Heart left ventricle (tissue), 16 donors: Measurements from ENCODE around the gene KCNQ1OT1. TPM values are rescaled to one million over a fixed set of nuclear protein-coding genes. Genes with fewer than 3 reads are reported as not detected.

Source experiments
- ATAC-seq, 4 donors: fragments of 200-7000 bp; cut with Tn5 transposase; one replicate each; pipeline ENCODE4 v1.9.1; 2020 to 2022; ENCODE audit warnings: moderate library complexity in 4 of 4, mild to moderate bottlenecking in 3 of 4, moderate number of reproducible peaks in 1 of 4
- DNase-seq, 5 donors: peaks; one replicate each; pipeline ENCODE4 v3.0.0-alpha.2; 2020
- H3K27ac ChIP-seq, 12 donors: fragments of 200-600 bp; sonication (generic) in 4 of 12; one replicate each; pipeline versions ENCODE4 v1.5.0 to v1.8.0; 2016 to 2022; ENCODE audit warnings: mild to moderate bottlenecking in 2 of 12
- H3K27me3 ChIP-seq, 9 donors: fragments of 200-600 bp; sonication (generic) in 2 of 9; one replicate each; pipeline versions ENCODE4 v1.5.1 to v1.8.0; 2016 to 2022; ENCODE audit warnings: mild to moderate bottlenecking in 3 of 9
- H3K36me3 ChIP-seq, 9 donors: fragments of 200-600 bp; sonication (generic) in 2 of 9; one replicate each; pipeline versions ENCODE4 v1.5.0 to v1.8.0; 2018 to 2022; ENCODE audit warnings: mild to moderate bottlenecking in 2 of 9
- H3K4me1 ChIP-seq, 12 donors: fragments of 200-600 bp; sonication (generic) in 4 of 12; one replicate each; pipeline versions ENCODE4 v1.5.0 to v1.8.0; 2016 to 2022; ENCODE audit warnings: mild to moderate bottlenecking in 3 of 12
- H3K4me3 ChIP-seq, 12 donors: fragments of 200-600 bp; sonication (generic) in 4 of 12; one replicate each; pipeline versions ENCODE4 v1.5.0 to v1.8.0; 2017 to 2022; ENCODE audit warnings: mild to moderate bottlenecking in 9 of 12, moderate library complexity in 4 of 12
- H3K9me3 ChIP-seq, 12 donors: fragments of 200-600 bp; sonication (generic) in 4 of 12; one replicate each; pipeline versions ENCODE4 v1.5.0 to v1.8.0; 2016 to 2022; ENCODE audit warnings: mild to moderate bottlenecking in 1 of 12
- POLR2A ChIP-seq, 2 donors: fragments of 450-650 bp; IDR thresholded peaks; one replicate each; pipeline ENCODE4 v1.6.1; 2017; ENCODE audit warnings: antibody characterized with exemption in 2 of 2, mild to moderate bottlenecking in 2 of 2, moderate library complexity in 2 of 2
- WGBS, 4 donors: extraction: QIAGEN DNeasy Blood & Tissue Kit in 2 of 4; methylation state at CpG; one replicate each; pipeline versions ENCODE4 v1.1.5 to v1.1.7; 2013 to 2018; 5-methylcytosine and 5-hydroxymethylcytosine counted together
- intact Hi-C, 10 donors: fragments of 100-400 bp; cut with DNase I; formaldehyde crosslinking; loops; one replicate each; pipeline versions ENCODE4 v1.11.1 to v1.14.2; 2022
- polyA plus RNA-seq, 2 donors: library from polyadenylated mRNA; stranded (reverse); fragments of 200-250 nt; gene quantifications; one replicate each; pipeline ENCODE4 v1.2.3, GENCODE V29; 2013
- total RNA-seq, 9 donors: library from RNA; depleted of rRNA in 2 of 9; stranded (reverse); fragments of >200 nt in 2 of 9; fragmentation: NEBNext Ultra II Directional in 3 of 9; extraction: Animal tissue kit (Norgen Biotek cat#: 25700) in 3 of 9; gene quantifications; one replicate each; pipeline versions ENCODE4 v1.1.0 to v1.2.4, GENCODE V29; 2016 to 2023
- TF ChIP-seq, protein P1 (sequence below), 12 donors: fragments of 200-600 bp; sonication (generic) in 4 of 12; IDR thresholded peaks; one replicate each; pipeline versions ENCODE4 v1.5.0 to v1.8.0; 2018 to 2022; ENCODE audit warnings: antibody characterized with exemption in 12 of 12, mild to moderate bottlenecking in 5 of 12
- donor health status: ischemic (EF 13 %, LVEDD 7.1; RV severe dilation, severe dysfunction).
- donor health status: healthy with polysubstance abuse.
- donor health status: DM: no; HTN: yes; CAD: no.
- donor health status: DM: no; HTN: no; CAD: no.
- donor health status: ischemic (EF 25% LVEDD 6.9; RV normal size, moderate dysfunction).
- donor health status: ischemic (EF 25% LVEDD 5.7; RV mildly dilated, moderate dysfunction).
- donor health status: healthy.
- donor health status: DM: yes; HTN: yes; CAD: no.
- donor health status: ischemic (EF 35%, LVEDD 5.7; RV mildly dilated, moderate dysfunction).
- donor health status: nonischemic (EF 11% LVEDD 7.7; RV severe dilation, severe dysfunction).
- donor health status: DM: yes; HTN: yes; CAD: no.
- donor health status: PGD.
- donor health status: ischemic (EF 29% LVEDD 5.4; RV normal size, mild dysfunction).
- donor health status: nonischemic (EF 23%, LVEDD 6.1; RV moderate dilation, normal function).

KCNQ1OT1 gene
- total and polyA plus RNA-seq, 11 donors, result 0.14 to 0.93 (median 0.40) TPM

- H3K4me3 ChIP-seq, result no peak overlapping the region
- no peaks in the 10 kb centered on the region for H3K36me3 ChIP-seq
- H3K4me1 ChIP-seq, result peaks cover 0 to 82% (median 38%) of the 10 kb centered on the region in 12 donors
- 88 to 94% (median 92%) methylated on average over 6 of the region's 6 CpGs for WGBS, 4 donors
- H3K27ac ChIP-seq, result no peak overlapping the region
- no peaks in the 10 kb centered on the region for H3K9me3 ChIP-seq
- intact Hi-C loops, result loop anchor here in 4 of 10 donors (5.0 to 10.0 kb wide), 4 partner anchors 146 to 307 kb away; partner anchors contain the start of gene CDKN1C (in 4 of the 4)
- TF ChIP-seq POLR2A (IDR thresholded peaks at IDR 0.05), result no peak
- TF ChIP-seq, protein P1, sequence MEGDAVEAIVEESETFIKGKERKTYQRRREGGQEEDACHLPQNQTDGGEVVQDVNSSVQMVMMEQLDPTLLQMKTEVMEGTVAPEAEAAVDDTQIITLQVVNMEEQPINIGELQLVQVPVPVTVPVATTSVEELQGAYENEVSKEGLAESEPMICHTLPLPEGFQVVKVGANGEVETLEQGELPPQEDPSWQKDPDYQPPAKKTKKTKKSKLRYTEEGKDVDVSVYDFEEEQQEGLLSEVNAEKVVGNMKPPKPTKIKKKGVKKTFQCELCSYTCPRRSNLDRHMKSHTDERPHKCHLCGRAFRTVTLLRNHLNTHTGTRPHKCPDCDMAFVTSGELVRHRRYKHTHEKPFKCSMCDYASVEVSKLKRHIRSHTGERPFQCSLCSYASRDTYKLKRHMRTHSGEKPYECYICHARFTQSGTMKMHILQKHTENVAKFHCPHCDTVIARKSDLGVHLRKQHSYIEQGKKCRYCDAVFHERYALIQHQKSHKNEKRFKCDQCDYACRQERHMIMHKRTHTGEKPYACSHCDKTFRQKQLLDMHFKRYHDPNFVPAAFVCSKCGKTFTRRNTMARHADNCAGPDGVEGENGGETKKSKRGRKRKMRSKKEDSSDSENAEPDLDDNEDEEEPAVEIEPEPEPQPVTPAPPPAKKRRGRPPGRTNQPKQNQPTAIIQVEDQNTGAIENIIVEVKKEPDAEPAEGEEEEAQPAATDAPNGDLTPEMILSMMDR (IDR thresholded peaks at IDR 0.05), result no peak
- ATAC-seq, result no peak
- no peaks in the 10 kb centered on the region for H3K27me3 ChIP-seq
- DNase-seq, result no peak
Measured at GRCh38 chr11:2690596-2691354, 9.0 kb downstream of the KCNQ1OT1 start.

- no peak for ATAC-seq
- intact Hi-C loops, result loop anchor here in 5 of 10 donors (5.0 to 10.0 kb wide), 4 partner anchors 145 to 307 kb away; partner anchors contain the start of gene CDKN1C (in 5 of the 5)
Measured at GRCh38 chr11:2689651-2690575, 9.9 kb downstream of the KCNQ1OT1 start.

DNA sequence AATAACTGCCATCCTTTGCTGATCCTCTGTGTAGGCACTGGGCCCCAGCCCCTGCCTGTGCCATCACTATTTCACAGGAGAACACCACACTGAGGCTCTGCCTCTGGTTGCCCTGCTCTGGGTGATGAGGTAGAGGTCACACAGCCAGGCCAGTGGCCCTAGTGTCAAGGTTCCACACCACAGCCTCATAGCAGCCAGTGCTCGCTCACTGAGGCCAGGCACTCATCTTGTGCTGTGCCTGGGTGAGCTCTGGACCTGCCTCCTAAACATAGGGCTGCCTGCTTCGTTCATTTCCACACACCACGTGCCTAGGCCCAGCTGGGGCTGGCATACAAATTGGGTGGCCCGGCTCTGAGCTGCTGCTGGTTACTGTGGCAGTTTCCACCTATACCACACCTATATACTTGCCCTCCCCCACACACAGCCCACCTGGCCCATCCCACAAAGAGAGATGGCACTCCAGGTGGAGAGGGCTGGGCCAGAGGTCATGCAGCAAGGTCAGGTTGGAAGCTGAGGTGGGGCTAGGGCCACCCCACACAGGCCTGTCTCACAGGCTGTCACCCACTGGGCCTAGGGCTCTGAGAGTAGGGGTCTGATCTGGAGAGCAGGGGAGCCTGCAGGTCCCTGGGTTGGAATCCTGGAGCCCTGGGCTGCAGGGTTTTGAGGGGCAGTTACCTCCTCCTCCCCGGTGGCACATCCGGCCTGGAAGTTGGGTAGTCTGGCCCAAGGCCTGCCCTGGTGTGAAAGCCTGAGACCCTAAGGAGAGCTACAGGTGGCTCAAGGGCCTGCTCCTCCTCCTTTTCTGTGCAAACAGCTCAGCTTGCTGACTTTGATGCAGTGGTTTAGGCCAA lies 11.2 kb downstream of the KCNQ1OT1 start:
- Histone ChIP-seq H3K4me3 (no peak overlapping the region), H3K27me3 (no peaks in the 10 kb centered on the region), H3K9me3 (no peaks in the 10 kb centered on the region), H3K4me1 (peaks cover 0 to 61% (median 27%) of the 10 kb centered on the region in 12 donors), H3K27ac (peak overlapping the region in 1 of 12 donors; percentile 6), H3K36me3 (peaks cover 0 to 12% (median 0%) of the 10 kb centered on the region in 9 donors)
- intact Hi-C loops, result loop anchor here in 1 of 10 donors (10.0 kb wide), 1 partner anchor 196 kb away; the partner anchor contains the start of gene CDKN1C
- WGBS, 4 donors, result 88 to 93% (median 91%) methylated on average over 3 to 6 of the region's 6 CpGs
- ATAC-seq (no peak), DNase-seq (no peak)
- TF ChIP-seq, protein P1 (IDR thresholded peaks at IDR 0.05), result no peak
- TF ChIP-seq POLR2A (IDR thresholded peaks at IDR 0.05), result no peak

More at GRCh38 chr11:2689651-2690575, 9.9 kb downstream of the KCNQ1OT1 start:
- DNase-seq, result peak in 1 of 5 donors; percentile 20
- H3K36me3 ChIP-seq, result peaks cover 0 to 6% (median 0%) of the 10 kb centered on the region in 9 donors
- no peak overlapping the region for H3K4me3 ChIP-seq
- no peak overlapping the region for H3K27ac ChIP-seq
- TF ChIP-seq, protein P1 (IDR thresholded peaks at IDR 0.05), result no peak
- no peak for TF ChIP-seq POLR2A (IDR thresholded peaks at IDR 0.05)
- no peaks in the 10 kb centered on the region for H3K27me3 ChIP-seq
- 52 to 63% (median 59%) methylated on average over 7 to 8 of the region's 8 CpGs for WGBS, 4 donors
- peaks cover 0 to 74% (median 33%) of the 10 kb centered on the region in 12 donors for H3K4me1 ChIP-seq
- H3K9me3 ChIP-seq, result no peaks in the 10 kb centered on the region
